HEK293 (cell line): ENCODE results near the gene PTK7.

Experiments used
- MZF1 ChIP-seq: fragments of 450-650 bp; formaldehyde crosslinking; IDR thresholded peaks from 2 replicates; pipeline ENCODE4 v1.5.1; 2017; ENCODE audit warnings: missing biosample characterization, missing genetic modification characterization, borderline replicate concordance
- SP2 ChIP-seq: fragments of 450-650 bp; formaldehyde crosslinking; IDR thresholded peaks from 2 replicates; pipeline ENCODE4 v1.5.1; 2016; ENCODE audit warnings: missing biosample characterization, missing genetic modification characterization
- ZFP37 ChIP-seq: fragments of 450-650 bp; formaldehyde crosslinking; IDR thresholded peaks from 2 replicates; pipeline ENCODE4 v1.5.1; 2016; ENCODE audit warnings: missing biosample characterization, missing genetic modification characterization
- ZNF133 ChIP-seq: fragments of 450-650 bp; formaldehyde crosslinking; IDR thresholded peaks from 2 replicates; pipeline ENCODE4 v1.5.1; 2016; ENCODE audit warnings: missing biosample characterization, missing genetic modification characterization
- ZNF24 ChIP-seq: fragments of 450-650 bp; formaldehyde crosslinking; IDR thresholded peaks from 2 replicates; pipeline ENCODE4 v1.5.1; 2016; ENCODE audit warnings: missing biosample characterization, missing genetic modification characterization
- ZNF423 ChIP-seq: fragments of 450-650 bp; formaldehyde crosslinking; IDR thresholded peaks from 2 replicates; pipeline ENCODE4 v1.5.1; 2016; ENCODE audit warnings: missing biosample characterization, missing genetic modification characterization
- ZNF501 ChIP-seq: fragments of 450-650 bp; formaldehyde crosslinking; IDR thresholded peaks from 2 replicates; pipeline ENCODE4 v1.5.1; 2016; ENCODE audit warnings: missing biosample characterization, missing genetic modification characterization
- TF ChIP-seq, protein P1 (sequence below): fragments of 450-650 bp; formaldehyde crosslinking; IDR thresholded peaks from 2 replicates; pipeline ENCODE4 v1.5.1; 2016; ENCODE audit warnings: missing biosample characterization, missing genetic modification characterization
- TF ChIP-seq, protein P2 (sequence below): fragments of 450-650 bp; formaldehyde crosslinking; IDR thresholded peaks from 2 replicates; pipeline ENCODE4 v1.5.1; 2016; ENCODE audit warnings: missing biosample characterization, missing genetic modification characterization
- TF ChIP-seq, protein P3 (sequence below): fragments of 450-650 bp; formaldehyde crosslinking; IDR thresholded peaks from 2 replicates; pipeline ENCODE4 v1.5.1; 2016; ENCODE audit warnings: missing biosample characterization, missing genetic modification characterization, low read depth

GRCh38 chr6:43096451-43097097 lies 20.5 kb downstream of the PTK7 start:
- TF ChIP-seq, protein P1, sequence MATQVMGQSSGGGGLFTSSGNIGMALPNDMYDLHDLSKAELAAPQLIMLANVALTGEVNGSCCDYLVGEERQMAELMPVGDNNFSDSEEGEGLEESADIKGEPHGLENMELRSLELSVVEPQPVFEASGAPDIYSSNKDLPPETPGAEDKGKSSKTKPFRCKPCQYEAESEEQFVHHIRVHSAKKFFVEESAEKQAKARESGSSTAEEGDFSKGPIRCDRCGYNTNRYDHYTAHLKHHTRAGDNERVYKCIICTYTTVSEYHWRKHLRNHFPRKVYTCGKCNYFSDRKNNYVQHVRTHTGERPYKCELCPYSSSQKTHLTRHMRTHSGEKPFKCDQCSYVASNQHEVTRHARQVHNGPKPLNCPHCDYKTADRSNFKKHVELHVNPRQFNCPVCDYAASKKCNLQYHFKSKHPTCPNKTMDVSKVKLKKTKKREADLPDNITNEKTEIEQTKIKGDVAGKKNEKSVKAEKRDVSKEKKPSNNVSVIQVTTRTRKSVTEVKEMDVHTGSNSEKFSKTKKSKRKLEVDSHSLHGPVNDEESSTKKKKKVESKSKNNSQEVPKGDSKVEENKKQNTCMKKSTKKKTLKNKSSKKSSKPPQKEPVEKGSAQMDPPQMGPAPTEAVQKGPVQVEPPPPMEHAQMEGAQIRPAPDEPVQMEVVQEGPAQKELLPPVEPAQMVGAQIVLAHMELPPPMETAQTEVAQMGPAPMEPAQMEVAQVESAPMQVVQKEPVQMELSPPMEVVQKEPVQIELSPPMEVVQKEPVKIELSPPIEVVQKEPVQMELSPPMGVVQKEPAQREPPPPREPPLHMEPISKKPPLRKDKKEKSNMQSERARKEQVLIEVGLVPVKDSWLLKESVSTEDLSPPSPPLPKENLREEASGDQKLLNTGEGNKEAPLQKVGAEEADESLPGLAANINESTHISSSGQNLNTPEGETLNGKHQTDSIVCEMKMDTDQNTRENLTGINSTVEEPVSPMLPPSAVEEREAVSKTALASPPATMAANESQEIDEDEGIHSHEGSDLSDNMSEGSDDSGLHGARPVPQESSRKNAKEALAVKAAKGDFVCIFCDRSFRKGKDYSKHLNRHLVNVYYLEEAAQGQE (tag by site-specific recombination) = no peak
- TF ChIP-seq, protein P2, sequence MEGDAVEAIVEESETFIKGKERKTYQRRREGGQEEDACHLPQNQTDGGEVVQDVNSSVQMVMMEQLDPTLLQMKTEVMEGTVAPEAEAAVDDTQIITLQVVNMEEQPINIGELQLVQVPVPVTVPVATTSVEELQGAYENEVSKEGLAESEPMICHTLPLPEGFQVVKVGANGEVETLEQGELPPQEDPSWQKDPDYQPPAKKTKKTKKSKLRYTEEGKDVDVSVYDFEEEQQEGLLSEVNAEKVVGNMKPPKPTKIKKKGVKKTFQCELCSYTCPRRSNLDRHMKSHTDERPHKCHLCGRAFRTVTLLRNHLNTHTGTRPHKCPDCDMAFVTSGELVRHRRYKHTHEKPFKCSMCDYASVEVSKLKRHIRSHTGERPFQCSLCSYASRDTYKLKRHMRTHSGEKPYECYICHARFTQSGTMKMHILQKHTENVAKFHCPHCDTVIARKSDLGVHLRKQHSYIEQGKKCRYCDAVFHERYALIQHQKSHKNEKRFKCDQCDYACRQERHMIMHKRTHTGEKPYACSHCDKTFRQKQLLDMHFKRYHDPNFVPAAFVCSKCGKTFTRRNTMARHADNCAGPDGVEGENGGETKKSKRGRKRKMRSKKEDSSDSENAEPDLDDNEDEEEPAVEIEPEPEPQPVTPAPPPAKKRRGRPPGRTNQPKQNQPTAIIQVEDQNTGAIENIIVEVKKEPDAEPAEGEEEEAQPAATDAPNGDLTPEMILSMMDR (tag by site-specific recombination) = no peak
- TF ChIP-seq ZNF501 (tag by site-specific recombination) (no peak), MZF1 (tag by site-specific recombination) (no peak), ZNF24 (tag by site-specific recombination) (no peak), ZFP37 (tag by site-specific recombination) (no peak), ZNF133 (tag by site-specific recombination) (no peak), ZNF423 (no peak), SP2 (tag by site-specific recombination) (no peak)
- TF ChIP-seq, protein P3, sequence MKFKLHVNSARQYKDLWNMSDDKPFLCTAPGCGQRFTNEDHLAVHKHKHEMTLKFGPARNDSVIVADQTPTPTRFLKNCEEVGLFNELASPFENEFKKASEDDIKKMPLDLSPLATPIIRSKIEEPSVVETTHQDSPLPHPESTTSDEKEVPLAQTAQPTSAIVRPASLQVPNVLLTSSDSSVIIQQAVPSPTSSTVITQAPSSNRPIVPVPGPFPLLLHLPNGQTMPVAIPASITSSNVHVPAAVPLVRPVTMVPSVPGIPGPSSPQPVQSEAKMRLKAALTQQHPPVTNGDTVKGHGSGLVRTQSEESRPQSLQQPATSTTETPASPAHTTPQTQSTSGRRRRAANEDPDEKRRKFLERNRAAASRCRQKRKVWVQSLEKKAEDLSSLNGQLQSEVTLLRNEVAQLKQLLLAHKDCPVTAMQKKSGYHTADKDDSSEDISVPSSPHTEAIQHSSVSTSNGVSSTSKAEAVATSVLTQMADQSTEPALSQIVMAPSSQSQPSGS (tag by site-specific recombination) = no peak
